GM12892 (cell line): ENCODE data around the gene REX1BD.

Experiments used
- POLR2A ChIP-seq: IDR thresholded peaks from 2 replicates; pipeline ENCODE4 v1.6.1; 2011; ENCODE audit warnings: low read depth, low read length, control low read depth
- POLR2AphosphoS5 ChIP-seq: IDR thresholded peaks from 2 replicates; pipeline ENCODE4 v1.6.1; 2011; ENCODE audit warnings: low read depth, low read length, control low read depth
- TAF1 ChIP-seq: IDR thresholded peaks from 2 replicates; pipeline ENCODE4 v1.6.1; 2011; ENCODE audit warnings: low read depth, mild to moderate bottlenecking, control low read depth, low read length, borderline replicate concordance

GRCh38 chr19:18605196-18605545 lies 16.6 kb downstream of the REX1BD start:
- TF ChIP-seq POLR2A (no peak), TAF1 (no peak), POLR2AphosphoS5 (no peak)
